ENCODE data around the gene RAB23.

RAB23 gene

DNA sequence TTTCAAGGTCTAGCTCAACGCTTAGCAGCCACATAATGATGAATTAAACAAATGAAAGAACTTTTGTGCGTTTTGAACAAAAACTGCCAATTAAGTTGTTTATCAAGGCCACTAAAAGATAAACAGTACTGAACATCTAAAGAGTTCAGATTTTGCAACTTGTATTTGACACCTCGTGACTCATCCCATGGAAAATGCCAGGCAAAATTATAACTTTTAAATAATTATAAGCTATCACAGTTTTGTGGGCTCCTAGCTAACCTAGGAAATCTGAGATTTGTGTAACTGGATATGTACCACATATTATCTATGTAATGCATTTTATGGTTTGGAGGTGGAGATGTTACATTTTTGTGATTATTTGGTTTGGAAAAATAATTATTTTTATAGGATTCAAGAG is 59.6 kb downstream of the RAB23 start:
- TF ChIP-seq, protein P1, sequence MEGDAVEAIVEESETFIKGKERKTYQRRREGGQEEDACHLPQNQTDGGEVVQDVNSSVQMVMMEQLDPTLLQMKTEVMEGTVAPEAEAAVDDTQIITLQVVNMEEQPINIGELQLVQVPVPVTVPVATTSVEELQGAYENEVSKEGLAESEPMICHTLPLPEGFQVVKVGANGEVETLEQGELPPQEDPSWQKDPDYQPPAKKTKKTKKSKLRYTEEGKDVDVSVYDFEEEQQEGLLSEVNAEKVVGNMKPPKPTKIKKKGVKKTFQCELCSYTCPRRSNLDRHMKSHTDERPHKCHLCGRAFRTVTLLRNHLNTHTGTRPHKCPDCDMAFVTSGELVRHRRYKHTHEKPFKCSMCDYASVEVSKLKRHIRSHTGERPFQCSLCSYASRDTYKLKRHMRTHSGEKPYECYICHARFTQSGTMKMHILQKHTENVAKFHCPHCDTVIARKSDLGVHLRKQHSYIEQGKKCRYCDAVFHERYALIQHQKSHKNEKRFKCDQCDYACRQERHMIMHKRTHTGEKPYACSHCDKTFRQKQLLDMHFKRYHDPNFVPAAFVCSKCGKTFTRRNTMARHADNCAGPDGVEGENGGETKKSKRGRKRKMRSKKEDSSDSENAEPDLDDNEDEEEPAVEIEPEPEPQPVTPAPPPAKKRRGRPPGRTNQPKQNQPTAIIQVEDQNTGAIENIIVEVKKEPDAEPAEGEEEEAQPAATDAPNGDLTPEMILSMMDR (IDR thresholded peaks at IDR 0.05; ENCODE audit: insufficient read depth, low read length, missing control alignments), result no peak
- no peak for DNase-seq (ENCODE audit: low read depth, low spot score)
- POLR2A ChIA-PET, result interaction anchor here (0.9 to 2.5 kb wide), 2 partner anchors 10 to 151 kb away, joined by 3 to 10 read pairs; partner anchors contain the start of gene BAG2
- CTCF ChIA-PET, result interaction anchor here (1.0 to 2.2 kb wide), 3 partner anchors 10 to 154 kb away, joined by 3 to 8 read pairs (median 3); partner anchors contain the start of gene BAG2
- no peak overlapping the region for H3K4me3 ChIP-seq (ENCODE audit: low read depth, low read length)

DNA sequence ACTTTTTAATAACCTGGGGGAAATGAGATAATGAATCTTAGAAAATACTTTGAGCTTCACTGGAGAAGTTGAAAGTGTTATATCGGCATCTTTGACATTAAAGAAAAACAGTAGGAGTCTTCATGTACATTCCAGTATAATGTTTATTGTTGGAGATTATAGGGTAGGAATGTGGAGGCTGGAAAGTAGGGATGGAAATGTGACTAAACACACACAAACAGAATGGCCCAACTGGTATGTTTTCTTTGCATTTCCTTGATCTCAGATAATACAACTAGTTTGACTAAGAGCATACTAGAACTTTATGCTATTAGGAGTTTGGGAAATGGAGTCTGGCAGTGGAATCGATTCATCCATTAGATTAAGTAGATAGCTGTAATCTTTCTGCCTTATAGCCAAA is 60.1 kb downstream of the RAB23 start:
- DNase-seq (ENCODE audit: low read depth, low spot score), result no peak
- ChIA-PET CTCF (interaction anchor here (1.2 to 2.2 kb wide), 2 partner anchors 28 to 155 kb away, joined by 3 to 8 read pairs; no protein-coding TSS in a partner anchor), POLR2A (interaction anchor here (0.9 to 2.5 kb wide), 2 partner anchors 10 to 152 kb away, joined by 3 to 10 read pairs; partner anchors contain the start of gene BAG2)
- H3K4me3 ChIP-seq (ENCODE audit: low read depth, low read length), result no peak overlapping the region
- TF ChIP-seq, protein P1 (IDR thresholded peaks at IDR 0.05; ENCODE audit: insufficient read depth, low read length, missing control alignments), result no peak

DNA sequence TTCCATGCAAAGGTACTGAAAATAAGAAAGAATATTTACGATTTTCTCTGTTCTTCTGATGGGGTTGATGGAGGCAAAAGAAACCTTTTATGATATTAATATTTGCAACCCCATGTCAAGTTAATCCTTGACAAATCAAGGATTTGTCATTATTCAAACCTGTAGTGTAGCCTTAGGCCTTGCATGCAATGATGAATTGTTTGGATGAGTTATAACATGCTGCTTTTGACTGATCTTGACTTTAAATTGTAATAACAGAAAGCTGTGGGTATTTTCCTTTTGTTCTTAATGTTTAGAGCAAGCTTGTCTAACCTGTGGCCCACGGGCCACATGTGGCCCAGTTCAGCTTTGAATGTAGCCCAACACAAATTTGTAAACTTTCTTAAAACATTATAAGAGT is 63.0 kb downstream of the RAB23 start:
- DNase-seq (ENCODE audit: low read depth, low spot score), result no peak
- TF ChIP-seq, protein P1 (IDR thresholded peaks at IDR 0.05; ENCODE audit: insufficient read depth, low read length, missing control alignments), result no peak
- ChIA-PET CTCF (interaction anchor here (0.9 kb wide), 1 partner anchor 395 kb away, joined by 3 read pairs; no protein-coding TSS in a partner anchor), POLR2A (no interaction called here)
- H3K4me3 ChIP-seq (ENCODE audit: low read depth, low read length), result no peak overlapping the region

DNA sequence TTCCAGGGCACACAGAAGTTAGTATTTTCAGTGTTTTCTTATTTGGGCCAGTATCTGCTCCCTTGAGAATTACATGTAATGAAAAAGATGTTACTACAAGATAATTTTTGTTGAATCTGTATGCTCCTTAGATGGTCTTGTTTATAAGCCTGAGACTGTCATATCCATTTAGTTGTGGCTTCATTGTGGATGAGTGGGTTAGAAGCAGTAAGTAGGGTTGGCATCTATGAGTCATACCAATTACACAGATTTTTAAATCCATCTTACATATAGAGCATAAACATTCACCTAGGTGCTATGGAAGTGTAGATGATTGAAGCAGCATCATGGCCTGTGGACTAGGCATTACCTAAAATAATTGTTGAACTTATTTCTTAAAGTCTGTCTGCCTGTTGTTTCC is 63.4 kb downstream of the RAB23 start:
- DNase-seq (ENCODE audit: low read depth, low spot score), result no peak
- ChIA-PET CTCF (interaction anchor here (0.9 kb wide), 1 partner anchor 395 kb away, joined by 3 read pairs; no protein-coding TSS in a partner anchor), POLR2A (no interaction called here)
- TF ChIP-seq, protein P1 (IDR thresholded peaks at IDR 0.05; ENCODE audit: insufficient read depth, low read length, missing control alignments), result no peak
- no peak overlapping the region for H3K4me3 ChIP-seq (ENCODE audit: low read depth, low read length)

DNA sequence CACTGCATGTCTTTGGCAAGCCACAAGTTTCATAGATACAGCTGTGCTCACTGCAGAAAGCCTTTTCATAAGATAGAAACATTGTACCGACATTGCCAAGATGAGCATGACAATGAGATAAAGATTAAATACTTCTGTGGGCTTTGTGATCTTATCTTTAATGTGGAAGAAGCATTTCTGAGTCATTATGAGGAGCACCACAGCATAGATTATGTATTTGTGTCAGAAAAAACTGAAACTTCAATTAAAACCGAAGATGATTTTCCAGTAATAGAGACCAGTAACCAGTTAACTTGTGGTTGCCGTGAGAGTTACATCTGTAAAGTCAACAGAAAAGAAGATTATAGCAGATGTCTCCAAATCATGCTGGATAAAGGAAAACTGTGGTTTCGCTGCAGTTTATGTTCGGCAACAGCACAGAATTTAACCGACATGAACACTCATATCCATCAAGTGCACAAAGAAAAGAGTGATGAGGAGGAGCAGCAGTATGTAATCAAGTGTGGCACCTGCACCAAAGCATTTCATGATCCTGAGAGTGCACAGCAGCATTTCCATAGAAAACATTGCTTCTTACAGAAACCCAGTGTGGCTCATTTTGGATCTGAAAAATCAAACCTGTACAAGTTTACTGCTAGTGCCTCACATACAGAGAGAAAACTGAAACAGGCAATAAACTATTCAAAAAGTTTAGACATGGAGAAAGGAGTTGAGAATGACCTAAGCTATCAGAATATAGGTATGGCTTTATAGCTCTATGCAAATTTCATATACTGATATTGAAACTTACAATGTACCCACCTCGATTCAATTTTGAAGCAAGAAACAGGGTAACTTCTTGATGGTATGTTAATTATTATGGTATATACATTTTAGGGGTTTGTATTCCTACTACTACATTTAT is 73.9 kb downstream of the RAB23 start:
- POLR2A ChIA-PET, result no interaction called here
- CTCF ChIA-PET, result no interaction called here
- DNase-seq (ENCODE audit: low read depth, low spot score), result no peak
- TF ChIP-seq, protein P1 (IDR thresholded peaks at IDR 0.05; ENCODE audit: insufficient read depth, low read length, missing control alignments), result no peak
- H3K4me3 ChIP-seq (ENCODE audit: low read depth, low read length), result no peak overlapping the region

DNA sequence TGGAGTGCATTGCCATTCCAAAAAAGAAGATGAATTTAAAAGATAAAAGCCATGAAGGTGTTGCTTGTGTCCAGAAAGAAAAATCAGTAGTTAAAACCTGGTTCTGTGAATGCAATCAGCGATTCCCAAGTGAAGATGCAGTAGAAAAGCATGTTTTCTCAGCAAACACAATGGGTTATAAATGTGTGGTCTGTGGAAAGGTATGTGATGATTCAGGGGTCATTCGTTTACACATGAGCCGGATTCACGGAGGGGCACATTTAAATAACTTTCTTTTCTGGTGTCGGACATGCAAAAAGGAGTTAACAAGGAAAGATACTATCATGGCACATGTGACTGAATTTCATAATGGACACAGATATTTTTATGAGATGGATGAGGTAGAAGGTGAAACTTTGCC is 74.7 kb downstream of the RAB23 start:
- TF ChIP-seq, protein P1 (IDR thresholded peaks at IDR 0.05; ENCODE audit: insufficient read depth, low read length, missing control alignments), result no peak
- no peak for DNase-seq (ENCODE audit: low read depth, low spot score)
- CTCF ChIA-PET, result no interaction called here
- POLR2A ChIA-PET, result no interaction called here
- H3K4me3 ChIP-seq (ENCODE audit: low read depth, low read length), result no peak overlapping the region

Data from AG04449 (cell line).